Measurements from ENCODE around the gene ROR1. TPM values are rescaled to one million over a fixed set of nuclear protein-coding genes. Genes with fewer than 3 reads are reported as not detected.

Gene ROR1
- total RNA-seq, 1 donor from 2014 or later = 0.26 TPM

- H3K4me3 ChIP-seq (ENCODE audit: low read depth, low read length) = no peak overlapping the region
- H3K27me3 ChIP-seq (ENCODE audit: control insufficient read depth, insufficient read depth, low read length) = no peaks in the 10 kb centered on the region
- H3K36me3 ChIP-seq (ENCODE audit: control insufficient read depth, insufficient read depth, low read length) = no peaks in the 10 kb centered on the region
- TF ChIP-seq CTCF (IDR thresholded peaks at IDR 0.05; ENCODE audit: insufficient read depth, low read length, severe bottlenecking) = no peak
- DNase-seq (ENCODE audit: low read depth) (peak; percentile 12), FAIRE-seq (no peak)
Measured at GRCh38 chr1:63847308-63847910, 73.6 kb downstream of the ROR1 start.

- DNase-seq (ENCODE audit: low read depth) (no peak), FAIRE-seq (no peak)
- no peak for TF ChIP-seq CTCF (IDR thresholded peaks at IDR 0.05; ENCODE audit: insufficient read depth, low read length, severe bottlenecking)
- no peaks in the 10 kb centered on the region for H3K27me3 ChIP-seq (ENCODE audit: control insufficient read depth, insufficient read depth, low read length)
- no peak overlapping the region for H3K4me3 ChIP-seq (ENCODE audit: low read depth, low read length)
- H3K36me3 ChIP-seq (ENCODE audit: control insufficient read depth, insufficient read depth, low read length) = no peaks in the 10 kb centered on the region
Measured at GRCh38 chr1:63848733-63849132, 74.9 kb downstream of the ROR1 start.

GRCh38 chr1:63849149-63849548, 75.3 kb downstream of the ROR1 start:
- Histone ChIP-seq H3K27me3 (ENCODE audit: control insufficient read depth, insufficient read depth, low read length) (no peaks in the 10 kb centered on the region), H3K36me3 (ENCODE audit: control insufficient read depth, insufficient read depth, low read length) (no peaks in the 10 kb centered on the region), H3K4me3 (ENCODE audit: low read depth, low read length) (no peak overlapping the region)
- no peak for TF ChIP-seq CTCF (IDR thresholded peaks at IDR 0.05; ENCODE audit: insufficient read depth, low read length, severe bottlenecking)
- no peak for DNase-seq (ENCODE audit: low read depth)
- no peak for FAIRE-seq

GRCh38 chr1:63854091-63854490, 80.3 kb downstream of the ROR1 start:
- DNase-seq (ENCODE audit: low read depth) (no peak), FAIRE-seq (no peak)
- no peaks in the 10 kb centered on the region for H3K27me3 ChIP-seq (ENCODE audit: control insufficient read depth, insufficient read depth, low read length)
- no peak for TF ChIP-seq CTCF (IDR thresholded peaks at IDR 0.05; ENCODE audit: insufficient read depth, low read length, severe bottlenecking)
- H3K36me3 ChIP-seq (ENCODE audit: control insufficient read depth, insufficient read depth, low read length) = no peaks in the 10 kb centered on the region
- no peak overlapping the region for H3K4me3 ChIP-seq (ENCODE audit: low read depth, low read length)

GRCh38 chr1:63855942-63856341, 82.1 kb downstream of the ROR1 start:
- no peak for TF ChIP-seq CTCF (IDR thresholded peaks at IDR 0.05; ENCODE audit: insufficient read depth, low read length, severe bottlenecking)
- Histone ChIP-seq H3K36me3 (ENCODE audit: control insufficient read depth, insufficient read depth, low read length) (no peaks in the 10 kb centered on the region), H3K4me3 (ENCODE audit: low read depth, low read length) (no peak overlapping the region), H3K27me3 (ENCODE audit: control insufficient read depth, insufficient read depth, low read length) (no peaks in the 10 kb centered on the region)
- DNase-seq (ENCODE audit: low read depth) (no peak), FAIRE-seq (no peak)

GRCh38 chr1:63856924-63857323, 83.1 kb downstream of the ROR1 start:
- FAIRE-seq = no peak
- no peaks in the 10 kb centered on the region for H3K27me3 ChIP-seq (ENCODE audit: control insufficient read depth, insufficient read depth, low read length)
- DNase-seq (ENCODE audit: low read depth) = no peak
- no peak overlapping the region for H3K4me3 ChIP-seq (ENCODE audit: low read depth, low read length)
- no peak for TF ChIP-seq CTCF (IDR thresholded peaks at IDR 0.05; ENCODE audit: insufficient read depth, low read length, severe bottlenecking)
- no peaks in the 10 kb centered on the region for H3K36me3 ChIP-seq (ENCODE audit: control insufficient read depth, insufficient read depth, low read length)
